GM19397 (cell line): ENCODE data around the gene PLCXD1.
"Not testable (repeated sequence)": the region's sequence is repeated elsewhere in the genome, so short reads cannot be mapped to it uniquely, and the experiment has no call there.

Experiments used
- ATAC-seq: cut with Tn5 transposase; IDR thresholded peaks from one replicate; pipeline ENCODE4 v1.9.1; 2021; ENCODE audit warnings: mild to moderate bottlenecking, moderate library complexity; ENCODE audit not compliant: unreplicated experiment

Gene PLCXD1

GRCh38 chrX:349702-350101, 68.5 kb downstream of the PLCXD1 start:
- no peak for ATAC-seq

GRCh38 chrX:350148-350533, 69.0 kb downstream of the PLCXD1 start:
- no peak for ATAC-seq

- no peak for ATAC-seq
Observed at GRCh38 chrX:350534-351323, 69.5 kb downstream of the PLCXD1 start.

GRCh38 chrX:351324-351641, 70.1 kb downstream of the PLCXD1 start:
- not testable (repeated sequence) for ATAC-seq

GRCh38 chrX:351736-352135, 70.6 kb downstream of the PLCXD1 start:
- ATAC-seq, result no peak

- ATAC-seq, result no peak
Observed at GRCh38 chrX:352181-352580, 71.0 kb downstream of the PLCXD1 start.

GRCh38 chrX:352582-353314, 71.6 kb downstream of the PLCXD1 start:
- no peak for ATAC-seq
